ENCODE results near the gene DEXI.

- TF ChIP-seq RFX5 (IDR thresholded peaks at IDR 0.05; ENCODE audit: low read depth, low read length) = no peak
- no peak for TF ChIP-seq USF2 (IDR thresholded peaks at IDR 0.05; ENCODE audit: low read depth, low read length)
- no peak for TF ChIP-seq USF2 (CRISPR knock-in tag; IDR thresholded peaks at IDR 0.05; ENCODE audit: borderline replicate concordance)
- no peak for TF ChIP-seq SATB2 (CRISPR knock-in tag; IDR thresholded peaks at IDR 0.05)
- TF ChIP-seq RNF2 (conservative IDR thresholded peaks at IDR 0.05; ENCODE audit: low read depth) = no peak
- no peak for TF ChIP-seq TAF1 (CRISPR knock-in tag; IDR thresholded peaks at IDR 0.05)
- no peak for TF ChIP-seq SMC3 (IDR thresholded peaks at IDR 0.05; ENCODE audit: low read length)
- TF ChIP-seq ZNF792 (CRISPR knock-in tag; IDR thresholded peaks at IDR 0.05) = no peak
- TF ChIP-seq SOX13 (IDR thresholded peaks at IDR 0.05) = no peak
- TF ChIP-seq SOX13 (CRISPR knock-in tag; conservative IDR thresholded peaks at IDR 0.05 in 1 of 2, IDR thresholded peaks at IDR 0.05 in 1 of 2) = no peak
- TF ChIP-seq FUBP1 (CRISPR knock-in tag; IDR thresholded peaks at IDR 0.05; ENCODE audit: borderline replicate concordance) = no peak
- TF ChIP-seq ZNF350 (CRISPR knock-in tag; IDR thresholded peaks at IDR 0.05; ENCODE audit: borderline replicate concordance, low read depth) = no peak
- TF ChIP-seq ZNF766 (CRISPR knock-in tag; IDR thresholded peaks at IDR 0.05; ENCODE audit: borderline replicate concordance) = no peak
These were observed 23.3 kb upstream of the DEXI start for GRCh38 chr16:10965440-10966061.
